CD4-positive, alpha-beta T cell treated with Interleukin-12 subunit alpha and Interleukin-12 subunit beta, for 1 hour (primary cell): Measurements from ENCODE around the gene PCDH9.

Experiments
- DNase-seq: peaks from one replicate; pipeline ENCODE4 v3.0.0-alpha.2; 2020

Gene PCDH9

GRCh38 chr13:67223742-67224141, 6.4 kb downstream of the PCDH9 start:
- no peak for DNase-seq

GRCh38 chr13:67223024-67223423, 7.1 kb downstream of the PCDH9 start:
- DNase-seq = no peak

- DNase-seq = no peak
Observed at GRCh38 chr13:67221630-67222226, 8.4 kb downstream of the PCDH9 start.

GRCh38 chr13:67219113-67219512, 11.0 kb downstream of the PCDH9 start:
- DNase-seq = no peak

GRCh38 chr13:67217880-67218279, 12.3 kb downstream of the PCDH9 start:
- no peak for DNase-seq

GRCh38 chr13:67216864-67217263, 13.3 kb downstream of the PCDH9 start:
- no peak for DNase-seq

GRCh38 chr13:67210208-67210607, 19.9 kb downstream of the PCDH9 start:
- DNase-seq = no peak

DNA sequence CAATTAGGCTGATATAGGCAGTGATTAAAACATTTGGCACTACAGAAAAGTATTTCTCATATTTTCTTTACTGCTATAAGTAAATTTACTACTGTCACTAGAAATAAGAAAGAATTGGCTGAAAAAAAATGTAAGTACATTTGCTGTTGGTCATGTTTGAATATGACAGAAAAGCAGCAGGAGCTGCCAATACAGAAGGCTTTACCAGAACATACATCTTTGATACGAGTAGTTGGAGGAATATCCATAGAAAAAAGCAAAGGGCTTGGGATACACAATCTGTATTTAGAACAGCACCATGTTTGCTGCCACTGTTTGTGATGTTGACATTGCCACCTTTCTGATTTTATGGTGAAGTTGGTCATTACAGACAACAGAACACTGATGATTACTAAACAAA, 21.6 kb downstream of the PCDH9 start:
- DNase-seq = no peak

DNA sequence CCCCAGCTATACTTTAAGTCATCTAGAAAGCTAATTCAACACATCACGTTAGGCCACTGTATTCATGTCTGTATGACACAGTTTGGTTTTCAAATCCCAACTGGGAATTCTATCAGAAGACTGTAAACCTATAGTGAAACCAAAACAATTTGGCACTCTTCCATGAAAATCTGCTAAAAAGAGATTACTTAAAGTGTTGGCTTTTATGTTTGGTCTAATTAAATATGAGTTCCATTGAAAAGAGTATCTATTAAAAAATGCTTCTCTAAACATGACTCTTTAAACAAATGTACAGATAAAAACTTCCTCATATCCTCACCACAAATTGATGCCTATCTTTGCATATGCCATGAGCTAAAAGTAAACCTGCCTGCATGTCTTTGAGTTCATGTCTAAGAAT, 25.4 kb downstream of the PCDH9 start:
- no peak for DNase-seq

- DNase-seq = no peak
Observed at GRCh38 chr13:67200605-67201004, 29.5 kb downstream of the PCDH9 start.

- no peak for DNase-seq
Observed at GRCh38 chr13:67200183-67200582, 30.0 kb downstream of the PCDH9 start.

DNA sequence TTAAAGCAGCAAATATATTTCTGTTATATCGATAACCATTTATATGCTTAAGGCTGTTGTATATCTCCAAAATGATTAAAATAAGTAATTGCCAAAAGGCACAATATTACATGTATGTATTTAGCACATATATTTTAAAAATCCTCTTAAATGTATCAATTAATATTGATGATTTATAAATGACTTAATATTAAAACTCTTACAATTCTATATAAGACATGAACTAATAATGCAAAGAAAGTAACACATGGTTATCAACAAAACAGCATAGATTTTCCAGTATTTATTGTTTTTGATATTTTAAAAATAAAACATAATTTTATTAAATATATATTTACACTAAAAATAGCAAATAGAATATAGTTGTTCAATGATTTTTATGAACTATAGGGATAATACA, 32.4 kb downstream of the PCDH9 start:
- no peak for DNase-seq

DNA sequence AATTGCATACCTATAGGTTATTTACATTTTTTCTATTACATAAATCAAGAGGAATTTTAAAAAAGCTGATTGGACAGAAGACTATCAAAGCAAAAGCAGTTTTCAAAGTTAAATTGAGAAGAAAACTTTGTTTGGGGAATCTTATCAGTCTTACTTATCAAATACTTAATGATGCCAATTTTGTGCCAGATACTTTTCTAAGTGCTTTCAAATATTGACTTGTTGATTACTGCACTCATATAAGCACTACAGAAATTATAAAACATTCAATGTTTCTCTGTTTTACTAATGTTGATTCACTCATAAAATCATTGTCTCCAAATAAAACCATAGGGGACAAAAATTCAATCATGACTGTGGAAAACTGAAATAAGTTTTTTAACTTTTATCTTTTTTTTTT, 36.2 kb downstream of the PCDH9 start:
- no peak for DNase-seq

GRCh38 chr13:67192751-67193150, 37.4 kb downstream of the PCDH9 start:
- no peak for DNase-seq

GRCh38 chr13:67186995-67187569, 43.1 kb downstream of the PCDH9 start:
- DNase-seq = no peak

- DNase-seq = no peak
Observed at GRCh38 chr13:67184247-67184646, 45.9 kb downstream of the PCDH9 start.

- no peak for DNase-seq
Observed at GRCh38 chr13:67183151-67183550, 47.0 kb downstream of the PCDH9 start.

DNA sequence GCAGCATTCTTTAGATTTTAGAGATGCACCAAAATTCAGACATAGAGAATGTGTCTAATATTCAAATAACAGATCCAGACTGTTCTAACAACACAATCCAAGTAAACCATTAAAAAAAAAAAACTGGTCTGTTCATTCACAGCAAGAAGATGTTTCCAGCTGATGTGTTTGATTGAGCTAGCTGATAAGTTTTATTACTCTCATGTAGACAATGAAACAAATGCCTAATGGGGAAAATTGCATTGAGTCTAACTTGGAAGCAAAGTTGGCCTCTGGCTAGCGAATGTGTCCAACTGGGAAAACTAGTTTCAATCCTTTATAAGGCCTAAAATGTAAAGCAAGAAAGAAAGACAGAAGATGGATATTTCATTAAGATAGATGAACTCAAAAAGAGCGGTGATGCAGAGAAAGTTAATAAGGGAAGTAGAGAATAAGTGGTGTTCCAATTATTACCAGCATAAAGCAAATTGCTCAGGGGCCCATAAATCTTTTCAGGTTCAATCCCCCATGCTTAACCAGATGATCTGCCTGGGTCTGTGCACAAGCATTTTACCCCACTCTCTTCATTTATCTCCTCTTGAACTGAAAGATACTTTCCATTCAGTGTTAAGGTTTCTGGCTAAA, 54.2 kb downstream of the PCDH9 start:
- DNase-seq = no peak

DNA sequence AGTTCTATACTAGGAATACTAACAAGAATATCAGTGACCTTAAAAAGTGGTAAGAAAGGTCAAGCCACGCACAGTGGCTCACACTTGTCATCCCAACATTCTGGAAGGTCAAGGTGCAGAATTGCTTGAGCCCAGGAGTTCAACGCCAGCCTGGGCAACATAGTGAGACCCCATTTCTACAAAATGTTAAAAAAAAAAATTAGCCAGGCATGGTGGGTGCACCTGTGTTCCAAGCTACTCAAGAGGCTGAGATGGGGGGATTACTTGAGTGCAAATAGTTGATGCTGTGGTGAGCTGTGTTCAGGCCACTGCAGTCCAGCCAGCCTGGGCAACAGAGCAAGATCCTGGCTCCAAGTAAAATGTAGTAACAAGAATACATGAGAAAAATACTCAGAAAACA, 61.8 kb downstream of the PCDH9 start:
- DNase-seq = no peak

DNA sequence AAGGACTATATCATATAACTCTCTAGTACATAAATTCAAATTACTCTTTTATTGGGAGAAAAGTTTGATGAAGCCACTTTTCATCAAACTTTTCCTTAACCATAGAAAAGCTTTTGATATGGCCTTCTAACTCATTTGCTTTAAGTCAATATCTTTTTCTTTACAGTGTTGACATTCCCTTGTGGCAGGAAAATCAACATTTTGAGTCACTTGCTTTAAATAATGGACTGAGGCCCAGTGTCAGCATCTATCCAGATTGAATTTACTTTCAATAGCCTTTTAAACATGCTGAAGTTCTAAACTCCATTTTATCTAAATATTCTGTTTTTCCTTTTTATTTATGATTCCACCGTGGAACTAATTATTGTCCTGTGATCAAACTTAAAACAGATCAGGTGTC, 62.7 kb downstream of the PCDH9 start:
- DNase-seq = no peak

GRCh38 chr13:67161176-67161575, 69.0 kb downstream of the PCDH9 start:
- no peak for DNase-seq

- no peak for DNase-seq
Observed at GRCh38 chr13:67158903-67159302, 71.2 kb downstream of the PCDH9 start.

DNA sequence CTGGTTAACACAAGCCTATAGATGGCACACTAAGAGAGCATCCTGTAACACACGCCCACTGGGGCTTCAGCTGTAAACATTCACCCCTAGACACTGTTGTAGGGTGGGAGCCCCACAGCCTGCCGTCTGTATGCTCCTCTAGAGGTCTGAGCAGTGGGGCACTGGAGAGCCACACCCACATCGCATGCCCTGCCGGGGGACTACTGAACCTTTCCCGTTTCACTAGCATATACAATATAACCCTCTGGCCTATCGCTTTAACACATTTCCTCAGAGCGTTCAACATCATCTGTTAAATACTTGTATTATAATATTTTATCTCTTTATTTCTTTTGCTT, 73.4 kb downstream of the PCDH9 start:
- no peak for DNase-seq

DNA sequence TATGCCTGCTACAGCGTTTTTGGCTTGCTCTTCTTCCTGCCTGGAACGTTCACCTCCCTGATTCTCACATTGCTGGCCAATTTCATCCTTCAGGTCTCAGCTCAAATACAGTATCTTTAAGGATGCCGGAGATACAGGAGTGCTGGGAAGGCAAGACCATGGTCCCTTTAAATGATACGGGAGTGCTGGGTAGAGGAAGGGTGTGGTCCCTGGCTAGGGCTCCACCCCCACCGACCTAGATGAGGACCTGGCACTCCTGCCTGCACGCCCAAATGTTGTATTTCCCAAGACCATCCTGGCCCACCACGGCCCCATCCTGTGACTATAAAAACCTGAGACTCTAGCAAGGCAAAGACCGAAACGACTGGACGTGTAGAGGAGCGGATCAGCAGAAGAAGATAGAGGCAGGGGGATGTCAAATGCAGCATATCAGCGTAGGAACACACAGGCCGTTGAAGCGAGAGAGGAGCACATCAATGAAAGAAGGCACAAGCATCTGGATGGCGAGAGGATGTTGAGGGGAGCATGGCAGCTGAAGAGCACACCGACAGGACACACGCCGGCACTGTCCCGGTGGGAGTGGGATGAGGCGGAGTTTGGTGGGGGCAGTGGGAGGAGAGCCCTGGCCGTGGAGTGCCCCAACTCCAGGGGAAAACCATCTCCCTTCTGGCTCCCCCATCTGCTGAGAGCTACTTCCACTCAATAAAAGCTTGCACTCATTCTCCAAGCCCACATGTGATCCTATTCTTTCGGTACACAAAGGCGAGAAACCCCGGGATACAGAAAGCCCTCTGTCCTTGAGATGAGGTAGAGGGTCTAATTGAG, 74.0 kb downstream of the PCDH9 start:
- DNase-seq = no peak
